Activated CD4-positive, alpha-beta T cell treated with anti-CD3 and anti-CD28 coated beads, Interleukin-2, amount 50 U/mL, for 24 hours (primary cell): ENCODE data around the gene PMS1.
"Not testable (repeated sequence)": the region's sequence is repeated elsewhere in the genome, so short reads cannot be mapped to it uniquely, and the experiment has no call there.

Source experiments
- DNase-seq, 2 donors: peaks; one replicate each; pipeline ENCODE4 v3.0.0-alpha.2; 2020; ENCODE audit warnings: low read depth in 1 of 2, low spot score in 1 of 2

PMS1 gene

DNA sequence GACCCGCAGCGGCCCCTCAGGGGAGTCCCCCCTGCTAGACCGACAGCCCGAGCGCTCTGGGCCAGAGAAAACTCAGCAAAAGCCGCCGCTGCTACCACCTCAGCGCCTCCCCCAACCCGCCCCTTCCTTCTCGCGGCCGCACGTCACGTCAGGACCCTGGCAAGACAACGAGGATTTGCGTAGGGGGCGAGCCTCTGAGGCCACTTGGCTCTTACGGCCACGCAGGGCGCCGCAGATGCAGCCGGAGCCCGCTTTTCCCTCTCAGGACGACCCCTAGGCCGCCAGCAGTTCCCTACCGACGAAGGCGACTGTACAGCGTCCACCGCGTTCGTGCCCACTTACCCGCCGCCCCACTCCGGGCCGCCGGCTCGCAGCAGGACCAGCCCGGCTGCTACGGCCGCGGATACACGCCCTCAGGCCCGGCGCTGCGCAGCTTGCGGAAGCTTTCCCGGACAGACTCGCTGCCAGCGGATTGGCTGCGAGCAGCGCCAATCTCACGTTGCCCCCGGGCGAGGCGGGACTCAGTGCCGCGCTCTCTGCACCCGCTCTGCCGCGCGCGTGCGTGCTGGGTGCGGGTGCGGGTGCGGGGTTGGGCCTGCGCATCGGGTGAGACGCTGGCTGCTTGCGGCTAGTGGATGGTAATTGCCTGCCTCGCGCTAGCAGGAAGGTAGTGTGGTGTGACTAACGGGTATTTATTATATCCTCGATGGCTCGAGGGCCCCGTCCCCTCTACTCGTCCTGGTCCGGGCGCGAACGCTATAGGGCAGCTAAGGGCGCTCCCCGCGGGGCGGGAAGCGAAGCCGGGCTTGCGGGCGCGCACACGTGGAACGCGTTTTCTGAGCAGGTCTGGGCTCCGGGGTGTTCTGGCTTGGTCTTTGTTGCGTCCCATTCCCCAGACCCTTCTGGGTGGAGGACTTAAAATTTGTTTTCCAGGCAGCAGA is at the start of gene PMS1, which contains the start of gene ORMDL1:
Gene PMS1, plus strand, starts transcription at position 524 of the 941 bp plus-strand sequence. CDS start 7,360 bp downstream, outside the sequence.
Gene ORMDL1, minus strand, starts transcription at position 413 of the 941 bp plus-strand sequence. CDS start 1,744 bp downstream, outside the sequence.
- DNase-seq = peak; percentile 85 to 91

DNA sequence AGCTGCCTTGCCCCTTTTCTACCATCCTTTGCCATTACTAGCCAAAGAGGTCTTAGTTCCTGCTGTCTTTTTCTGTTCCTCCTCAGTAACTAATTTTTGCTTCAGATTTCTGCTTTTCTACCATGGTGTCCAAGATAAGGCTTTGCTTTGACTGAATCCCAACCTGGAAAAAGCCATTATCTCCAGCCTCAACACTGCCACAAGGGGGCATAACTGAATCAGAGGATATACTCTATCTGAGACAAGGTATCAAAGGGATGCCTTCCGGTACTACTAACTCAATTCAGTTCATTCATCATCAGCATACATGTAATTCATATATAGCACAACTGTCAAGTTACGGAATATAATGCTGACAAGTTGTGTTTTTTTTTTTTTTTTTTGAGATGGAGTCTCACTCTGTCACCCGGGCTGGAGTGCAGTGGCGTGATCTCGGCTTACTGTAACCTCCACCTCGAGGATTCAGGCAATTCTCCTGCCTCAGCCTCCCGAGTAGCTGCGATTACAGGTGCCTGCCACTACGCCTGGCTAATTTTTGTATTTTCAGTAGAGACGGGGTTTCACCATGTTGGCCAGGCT is 33.1 kb upstream of the PMS1 start:
- peak in 1 of 2 donors; percentile 22 for DNase-seq

DNA sequence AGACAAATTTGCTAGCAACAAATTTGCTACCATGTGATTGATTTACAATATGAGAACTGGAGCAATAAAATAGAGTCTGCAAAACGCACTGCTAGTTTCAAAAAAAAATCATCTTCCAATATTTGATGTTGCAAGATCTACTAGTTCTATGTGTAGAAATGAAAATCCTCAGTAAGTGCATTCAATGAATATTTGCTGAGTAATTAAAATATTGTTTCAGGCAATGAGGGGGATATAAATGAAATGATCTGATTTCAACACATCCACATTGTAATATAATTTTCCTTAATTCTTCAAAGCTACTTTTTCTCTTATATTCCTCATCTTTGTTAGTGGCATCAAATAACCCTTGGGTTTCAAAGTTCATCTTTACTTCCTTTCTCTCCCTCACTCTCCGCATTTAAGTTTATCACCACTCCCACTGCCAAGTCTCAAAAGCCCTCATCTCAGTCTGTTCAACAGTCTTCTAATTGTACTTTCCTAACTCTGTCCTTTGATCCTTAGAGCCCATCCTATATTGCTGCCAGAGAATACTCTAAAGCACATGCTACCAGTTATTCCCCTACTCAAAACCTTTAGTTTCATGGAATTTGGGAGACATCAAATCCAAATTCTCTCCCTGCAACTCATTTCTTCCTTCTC is 27.8 kb upstream of the PMS1 start:
- DNase-seq = no peak

DNA sequence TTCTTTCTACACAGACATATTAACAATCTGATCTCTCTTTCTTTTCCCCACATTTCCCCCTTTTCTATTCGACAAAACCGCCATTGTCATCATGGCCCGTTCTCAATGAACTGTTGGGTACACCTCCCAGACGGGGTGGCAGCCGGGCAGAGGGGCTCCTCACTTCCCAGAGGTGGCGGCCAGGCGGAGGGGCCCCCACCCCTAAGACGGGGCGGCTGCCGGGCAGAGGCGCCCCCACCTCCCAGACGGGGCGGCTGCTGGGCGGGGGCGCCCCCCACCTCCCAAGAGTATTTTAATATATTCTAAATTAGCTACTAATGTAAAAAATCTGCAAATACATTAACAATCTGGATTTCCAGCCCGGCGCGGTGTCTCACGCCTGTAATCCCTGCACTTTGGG is 24.1 kb upstream of the PMS1 start:
- not testable (repeated sequence) for DNase-seq

DNA sequence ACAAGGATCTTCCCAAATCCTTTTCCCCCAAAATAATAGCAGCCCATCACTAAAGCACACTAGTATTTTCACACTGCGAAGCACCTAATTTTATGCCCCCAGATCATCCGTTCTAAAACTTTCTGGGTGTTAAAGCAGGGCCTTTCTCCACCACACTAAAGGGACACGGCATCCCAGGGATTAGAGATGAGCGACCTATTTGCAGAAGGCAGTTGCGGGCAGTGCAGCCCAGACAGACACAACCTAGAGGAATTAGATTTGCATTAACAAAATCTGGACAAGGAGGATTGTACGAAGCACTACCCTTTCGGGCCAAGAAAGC is 22.1 kb upstream of the PMS1 start:
- DNase-seq = no peak

DNA sequence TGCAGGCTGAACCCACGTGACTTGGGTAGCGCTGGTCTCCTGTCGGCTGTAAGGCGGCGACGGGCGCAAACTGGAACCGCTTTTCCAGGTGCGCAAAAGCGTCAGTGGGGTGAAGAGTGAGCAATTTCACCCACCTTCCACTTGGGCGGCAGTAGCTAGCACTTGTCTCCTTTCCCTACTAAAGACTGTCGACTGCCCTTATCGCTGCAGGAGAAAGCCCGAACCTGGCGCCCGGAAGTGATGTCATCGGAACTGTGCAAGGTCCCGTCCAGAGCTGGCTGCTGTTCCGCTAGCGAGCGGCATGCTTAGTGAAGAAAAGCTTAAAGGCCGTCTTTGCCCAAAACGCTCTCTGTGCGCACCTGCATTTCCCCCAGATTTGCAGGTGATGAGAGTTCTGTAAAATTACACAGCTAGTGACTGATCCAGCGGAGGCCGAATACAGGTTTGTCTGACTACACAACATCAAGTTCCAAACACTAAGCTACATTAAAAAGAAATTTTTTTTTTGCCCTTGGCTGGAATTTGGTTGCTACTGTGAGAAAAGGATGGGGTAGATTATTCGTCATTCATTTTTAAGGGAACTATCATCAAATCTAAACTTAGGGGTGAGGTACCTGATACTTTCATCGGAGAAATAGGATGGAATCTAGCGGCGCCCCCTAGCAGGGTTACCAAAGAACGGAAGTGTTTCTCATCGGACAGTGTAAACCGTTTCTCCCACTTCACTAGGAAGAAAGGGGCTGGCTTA is 21.5 kb upstream of the PMS1 start, which contains the start of gene OSGEPL1:
Gene OSGEPL1, minus strand, starts transcription at position 242 of the 748 bp plus-strand sequence. CDS start 1,152 bp downstream, outside the sequence.
- DNase-seq = peak; percentile 84 to 93

DNA sequence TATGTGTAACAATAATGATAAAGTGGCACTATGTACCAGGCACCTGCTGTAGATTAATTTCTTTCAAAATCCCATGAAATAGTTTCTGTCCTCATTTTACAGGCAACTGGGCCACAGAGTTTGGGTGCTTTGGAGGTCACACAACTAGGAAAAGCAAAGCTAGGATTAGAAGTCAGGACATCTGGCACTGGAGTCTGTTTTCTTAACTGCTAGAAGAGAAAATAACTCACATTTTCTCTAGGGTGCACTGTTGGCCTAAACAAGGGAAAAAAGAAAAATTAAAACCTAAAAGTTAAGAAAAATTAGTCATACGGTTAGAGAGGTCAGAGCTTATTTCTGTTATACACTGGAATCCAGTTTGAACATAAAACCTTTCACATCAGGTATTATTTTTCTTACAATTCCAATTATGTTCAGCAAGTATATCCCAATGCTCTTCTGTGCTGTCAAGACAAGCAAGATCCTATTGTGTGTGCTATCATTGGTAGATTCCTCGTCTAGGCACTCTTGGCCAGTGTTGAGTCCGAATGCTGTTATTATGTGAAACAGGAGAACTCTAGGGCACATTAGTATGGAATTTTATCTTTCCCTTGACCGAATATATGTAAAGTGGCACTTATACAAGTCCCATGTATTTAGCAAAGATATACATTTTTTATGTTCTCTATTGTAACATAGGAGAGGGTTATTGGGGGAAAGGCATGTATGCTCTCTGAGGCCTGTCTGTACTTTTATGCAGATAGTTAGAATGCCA is 20.2 kb upstream of the PMS1 start:
- no peak for DNase-seq

DNA sequence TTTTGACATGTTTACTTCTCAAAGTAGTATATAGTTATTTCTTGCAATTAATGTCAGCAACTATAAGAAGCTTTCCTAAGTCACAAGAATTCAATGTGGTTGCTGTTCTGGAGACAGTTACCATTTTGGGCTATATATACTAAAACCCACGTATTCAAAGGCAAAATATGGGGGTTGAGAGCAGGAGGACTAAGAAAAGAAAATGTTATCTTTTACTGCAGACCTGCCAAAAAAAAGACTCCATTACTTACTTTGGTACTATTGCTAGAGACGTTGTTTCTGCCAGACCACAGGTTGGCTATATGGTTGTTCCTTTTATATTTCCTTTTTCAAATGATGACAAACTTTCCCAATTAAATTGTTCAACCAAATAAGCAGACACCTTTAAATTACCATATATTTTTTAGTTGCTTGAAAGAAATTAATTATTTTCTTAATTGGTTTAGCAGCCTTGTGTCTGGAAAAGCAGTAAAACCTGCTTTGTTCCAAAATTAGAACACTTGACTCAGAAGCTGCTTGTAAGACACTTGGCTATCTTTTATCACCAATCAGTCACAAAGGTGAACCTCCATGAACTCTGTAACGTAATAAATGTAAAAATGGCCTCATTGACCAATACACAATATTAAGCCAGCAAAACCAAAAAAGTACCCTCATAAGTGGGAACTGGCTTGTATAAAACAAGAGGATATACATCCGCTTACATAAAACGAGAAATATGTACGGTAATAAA is 13.5 kb upstream of the PMS1 start:
- no peak for DNase-seq

DNA sequence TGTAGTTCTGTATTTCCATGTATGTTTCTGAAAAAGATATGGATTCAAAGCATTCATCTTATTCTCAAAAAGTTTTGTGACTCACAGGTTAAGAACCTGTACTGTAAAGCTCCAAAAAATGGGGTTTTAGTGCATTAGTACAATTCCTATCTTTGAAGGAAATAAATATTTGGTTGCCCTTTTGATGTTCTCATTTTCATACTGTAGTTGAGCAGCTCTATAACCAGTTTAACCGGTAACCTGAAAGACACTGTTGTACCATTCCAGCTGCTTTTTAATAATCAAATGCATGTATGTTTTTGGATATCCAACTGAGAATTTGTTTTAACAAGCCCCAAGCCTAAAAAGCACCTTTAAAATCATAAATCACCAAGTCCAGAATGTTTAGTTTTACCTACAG is 12.0 kb upstream of the PMS1 start:
- DNase-seq = no peak

DNA sequence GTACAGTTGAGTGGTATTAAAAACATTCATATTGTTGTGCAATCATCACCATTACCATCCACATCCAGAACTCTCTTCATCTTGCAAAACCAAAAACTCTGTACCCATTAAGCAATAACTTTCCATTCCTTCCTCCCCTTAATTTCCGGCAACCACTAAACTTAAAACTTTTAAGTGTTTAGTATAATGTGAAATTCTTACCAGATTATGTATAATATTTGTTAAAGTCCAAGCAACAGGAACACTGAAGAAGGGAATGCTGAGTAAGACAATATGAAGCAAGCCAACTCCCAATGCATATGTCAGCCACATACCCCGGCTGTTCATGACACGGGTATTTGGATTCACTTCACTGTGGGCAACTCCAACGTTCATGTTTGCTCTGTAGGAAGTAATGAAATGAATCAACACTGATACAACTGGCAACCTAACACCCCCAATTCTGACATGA is 2.0 kb upstream of the PMS1 start:
- no peak for DNase-seq

DNA sequence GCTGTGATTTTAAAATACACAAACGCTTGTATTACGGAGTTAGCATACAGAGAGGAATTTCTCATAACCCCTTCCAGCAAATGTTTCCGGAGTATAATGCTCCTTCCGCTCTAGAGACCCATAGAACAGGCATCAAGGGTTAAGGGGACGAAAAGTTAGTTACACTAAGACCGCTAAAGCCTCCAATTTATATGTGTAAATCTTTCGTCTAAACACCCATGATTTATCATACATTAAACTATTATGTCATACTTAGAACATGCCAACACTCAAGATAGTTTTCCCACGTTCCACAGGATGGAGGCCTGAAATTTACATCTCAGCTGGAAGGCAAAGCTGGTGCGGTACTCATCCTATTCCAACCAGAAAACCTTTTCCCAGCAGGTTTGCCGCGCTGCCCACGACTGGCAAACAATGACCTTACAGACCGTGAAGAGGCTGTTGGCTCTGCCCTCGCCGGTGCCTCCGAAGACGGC is 761 bp upstream of the PMS1 start:
- no peak for DNase-seq

DNA sequence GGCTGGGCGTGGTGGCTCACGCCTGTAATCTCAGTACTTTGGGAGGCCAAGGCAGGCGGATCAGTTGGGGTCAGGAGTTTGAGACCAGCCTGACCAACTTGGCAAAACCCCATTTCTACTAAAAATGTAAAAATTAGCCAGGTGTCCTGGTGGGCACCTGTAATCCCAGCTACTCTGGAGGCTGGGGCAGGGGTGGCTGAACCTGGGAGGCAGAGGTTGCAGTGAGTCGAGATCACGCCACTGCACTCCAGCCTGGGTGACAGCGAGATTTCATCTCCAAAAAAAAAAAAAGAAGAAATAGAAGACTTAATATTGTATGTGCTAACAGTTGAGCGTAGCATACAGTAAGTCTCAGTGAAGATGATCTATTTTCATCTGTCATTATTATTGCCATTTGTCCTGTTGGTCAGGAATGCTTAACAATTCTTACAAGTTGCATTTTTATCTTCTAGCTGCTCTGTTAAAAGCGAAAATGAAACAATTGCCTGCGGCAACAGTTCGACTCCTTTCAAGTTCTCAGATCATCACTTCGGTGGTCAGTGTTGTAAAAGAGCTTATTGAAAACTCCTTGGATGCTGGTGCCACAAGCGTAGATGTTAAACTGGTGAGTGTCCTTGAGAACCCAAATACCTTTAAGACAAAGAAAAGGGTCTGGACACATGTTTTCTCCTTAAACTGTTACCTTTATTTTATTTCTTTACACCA is 7.2 kb downstream of the PMS1 start:
- no peak for DNase-seq

DNA sequence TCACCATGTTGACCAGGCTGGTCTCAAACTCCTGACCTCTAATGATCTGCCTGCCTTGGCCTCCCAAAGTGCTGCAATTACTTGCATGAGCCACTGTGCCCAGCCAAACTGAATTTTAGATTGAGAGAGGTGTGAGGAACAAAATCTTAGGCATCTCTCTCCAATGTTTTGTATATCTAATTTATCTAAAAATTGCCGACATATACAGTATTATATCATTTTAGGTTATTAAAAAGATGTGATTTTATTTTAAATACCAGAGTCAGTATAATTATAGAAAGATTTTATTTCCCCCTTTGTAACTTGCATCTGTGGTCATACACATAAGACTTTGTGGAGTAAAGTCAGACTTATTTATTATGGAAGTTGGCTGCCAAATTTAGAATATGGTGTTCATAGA is 10.1 kb downstream of the PMS1 start:
- DNase-seq = no peak

DNA sequence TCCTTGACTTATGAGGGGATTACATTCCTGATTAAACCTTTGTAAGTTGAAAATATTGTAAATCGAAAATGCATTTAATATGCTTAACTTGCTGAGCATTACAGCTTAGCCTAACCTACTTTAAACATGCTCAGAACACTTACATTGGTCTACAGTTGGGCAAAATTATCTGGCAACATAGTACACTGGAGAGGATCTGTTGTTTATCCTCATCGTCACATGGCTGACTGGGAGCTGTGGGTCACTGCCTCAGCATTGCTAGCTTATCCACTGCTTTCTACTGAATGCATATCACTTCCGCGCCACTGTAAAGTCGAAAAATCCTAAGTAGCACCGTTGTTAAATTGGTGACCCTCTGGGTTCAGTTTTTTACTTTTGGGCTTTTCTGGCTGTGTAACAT is 13.7 kb downstream of the PMS1 start:
- no peak for DNase-seq

DNA sequence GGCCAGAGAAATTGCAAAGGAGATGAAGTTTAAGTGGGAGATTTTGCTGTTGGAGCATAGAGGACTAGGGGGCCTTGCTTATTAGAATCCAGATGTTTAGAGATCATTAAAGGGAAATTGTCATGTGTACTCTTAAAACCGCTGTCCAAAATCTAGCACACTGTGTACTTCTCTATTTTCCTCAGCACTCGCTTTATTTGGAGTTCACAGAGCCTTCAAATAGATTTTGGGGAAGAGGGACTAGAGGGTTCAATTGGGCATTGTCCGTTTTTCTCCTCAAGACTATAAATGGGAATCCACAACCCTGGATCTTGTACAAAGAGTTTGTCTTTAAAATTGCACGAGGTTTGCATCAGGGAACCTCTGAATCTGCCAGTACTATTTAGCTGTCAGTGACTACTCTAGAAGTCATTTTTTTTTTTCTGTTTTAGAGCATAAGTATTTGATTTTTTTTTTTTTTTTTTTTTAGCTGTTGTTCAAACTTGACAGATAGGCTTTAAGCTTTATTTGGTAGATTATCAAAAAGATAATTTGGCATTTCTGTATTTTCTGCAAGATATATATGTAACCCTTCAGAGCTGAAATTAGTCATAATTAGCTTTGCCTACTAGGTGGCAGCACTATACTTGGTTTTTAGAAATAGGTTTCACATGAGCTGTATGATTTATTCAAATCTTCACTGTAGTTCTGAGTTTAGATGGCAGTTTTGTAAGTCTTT is 14.2 kb downstream of the PMS1 start:
- no peak for DNase-seq

DNA sequence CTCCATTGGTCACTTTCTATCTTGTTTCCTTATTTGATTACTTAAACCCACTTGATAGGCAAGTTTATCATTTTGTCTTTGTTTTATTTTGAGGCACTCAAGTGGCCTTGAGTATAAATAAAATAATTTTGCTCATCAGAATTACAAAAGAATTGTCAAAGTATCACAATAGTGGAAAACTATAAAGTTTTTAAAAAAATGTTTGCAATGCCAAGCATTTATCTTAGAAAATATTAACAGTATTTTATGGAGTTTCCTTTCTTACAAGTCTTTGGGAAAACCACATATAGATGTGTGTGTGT is 14.7 kb downstream of the PMS1 start:
- no peak for DNase-seq

DNA sequence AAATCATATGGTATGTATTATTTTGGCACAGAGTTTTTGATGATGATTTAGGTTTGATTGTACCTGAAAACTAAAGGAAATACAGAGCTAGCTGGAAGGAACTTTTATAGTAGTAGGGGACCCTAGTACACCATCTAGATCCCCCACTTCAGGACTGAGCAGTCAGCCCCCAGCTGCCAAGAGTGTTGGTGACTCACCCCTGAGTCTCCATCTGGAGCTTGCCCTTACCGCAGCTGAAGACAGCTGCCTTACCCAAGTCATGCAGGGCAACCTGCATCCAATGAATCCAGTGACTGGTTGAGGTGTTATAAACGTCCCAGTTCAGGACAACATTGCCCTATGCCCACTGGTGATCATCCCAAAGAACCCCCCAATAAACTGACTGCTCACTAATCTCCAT is 15.3 kb downstream of the PMS1 start:
- no peak for DNase-seq

DNA sequence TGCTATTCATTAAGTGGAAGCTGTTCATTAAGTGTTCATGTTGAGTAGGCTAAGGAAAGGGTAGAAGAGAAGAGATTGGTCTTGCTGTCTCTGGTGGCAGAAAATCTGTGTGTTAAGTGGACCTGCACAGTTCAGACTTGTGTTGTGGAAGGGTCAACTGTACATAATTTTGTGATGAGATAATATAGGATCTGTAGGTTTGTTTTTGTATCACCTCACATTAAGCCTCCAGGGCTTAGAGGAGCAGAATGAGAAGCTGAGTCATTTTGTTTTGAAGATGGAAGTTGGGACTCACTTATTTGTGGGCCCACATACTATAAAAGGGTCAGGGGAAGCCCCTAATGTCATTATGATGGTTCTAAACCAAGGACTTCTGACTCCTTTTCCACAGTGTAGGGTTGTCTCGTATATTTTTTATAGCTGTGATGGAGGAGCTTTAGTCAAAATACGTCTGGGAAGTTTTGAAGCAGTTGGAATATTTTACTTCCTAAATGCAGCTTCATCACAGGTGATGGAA is 18.2 kb downstream of the PMS1 start:
- no peak for DNase-seq
